HG02798 (cell line): Measurements from ENCODE around the gene AZIN2.

Experiments
- ATAC-seq: cut with Tn5 transposase; IDR thresholded peaks from one replicate; pipeline ENCODE4 v1.9.1; 2021; ENCODE audit warnings: mild to moderate bottlenecking; ENCODE audit not compliant: unreplicated experiment, poor library complexity

The AZIN2 gene

GRCh38 chr1:33147997-33148314 is 67.0 kb downstream of the AZIN2 start:
- no peak for ATAC-seq

GRCh38 chr1:33148615-33149014 is 67.7 kb downstream of the AZIN2 start:
- no peak for ATAC-seq

GRCh38 chr1:33149453-33150190 is 68.7 kb downstream of the AZIN2 start:
- ATAC-seq = no peak

GRCh38 chr1:33150522-33150921 is 69.6 kb downstream of the AZIN2 start:
- no peak for ATAC-seq

- no peak for ATAC-seq
These were observed 70.2 kb downstream of the AZIN2 start for GRCh38 chr1:33151116-33151515.

GRCh38 chr1:33152685-33153432 is 71.9 kb downstream of the AZIN2 start:
- no peak for ATAC-seq

- no peak for ATAC-seq
These were observed 72.7 kb downstream of the AZIN2 start for GRCh38 chr1:33153650-33154049.

GRCh38 chr1:33155877-33156538 is 75.1 kb downstream of the AZIN2 start:
- ATAC-seq = no peak

- no peak for ATAC-seq
These were observed 76.2 kb downstream of the AZIN2 start for GRCh38 chr1:33157131-33157530.

- no peak for ATAC-seq
These were observed 77.4 kb downstream of the AZIN2 start for GRCh38 chr1:33158366-33158765.

GRCh38 chr1:33159577-33159976 is 78.6 kb downstream of the AZIN2 start:
- ATAC-seq = no peak

- no peak for ATAC-seq
These were observed 80.2 kb downstream of the AZIN2 start for GRCh38 chr1:33161061-33161681.

GRCh38 chr1:33162141-33162540 is 81.2 kb downstream of the AZIN2 start:
- ATAC-seq = no peak

- no peak for ATAC-seq
These were observed 82.9 kb downstream of the AZIN2 start for GRCh38 chr1:33163621-33164519.

- no peak for ATAC-seq
These were observed 84.3 kb downstream of the AZIN2 start for GRCh38 chr1:33165209-33165608.

GRCh38 chr1:33165809-33166208 is 84.9 kb downstream of the AZIN2 start:
- no peak for ATAC-seq

GRCh38 chr1:33167650-33168447 is 86.9 kb downstream of the AZIN2 start:
- no peak for ATAC-seq

GRCh38 chr1:33168556-33169289 is 87.8 kb downstream of the AZIN2 start:
- no peak for ATAC-seq
